HepG2 (cell line): Measurements from ENCODE around the gene UBE4A. TPM values are rescaled to one million over a fixed set of nuclear protein-coding genes. Genes with fewer than 3 reads are reported as not detected.
A peak's percentile ranks its signal among the peaks of the same experiment; 100 is the strongest.

Experiments used
- ASH2L ChIP-seq: fragments of 300-600, 200-600 bp; sonication (generic); IDR thresholded peaks from 2 replicates; pipeline ENCODE4 v1.7.0; 2017; ENCODE audit warnings: low read depth, mild to moderate bottlenecking, moderate library complexity, mixed read lengths, low read length; ENCODE audit not compliant: insufficient read length
- ATM ChIP-seq: fragments of 450-650 bp; IDR thresholded peaks from 2 replicates; pipeline ENCODE4 v1.7.1; 2017; ENCODE audit warnings: mild to moderate bottlenecking, borderline replicate concordance
- CERS6 ChIP-seq: sonication (generic); formaldehyde crosslinking; IDR thresholded peaks from 2 replicates; pipeline ENCODE4 v1.5.0; 2020; ENCODE audit warnings: missing genetic modification reagents
- ERF ChIP-seq: IDR thresholded peaks from 2 replicates; pipeline ENCODE4 v1.6.1; 2018; ENCODE audit warnings: missing biosample characterization, missing genetic modification reagents
- HNRNPLL ChIP-seq: fragments of 200-400 bp; formaldehyde crosslinking; IDR thresholded peaks from 2 replicates; pipeline ENCODE4 v1.6.1; 2017; ENCODE audit warnings: mild to moderate bottlenecking, low read depth, low read length; ENCODE audit not compliant: poor library complexity, severe bottlenecking
- NCOR1 ChIP-seq: fragments of 200-600 bp; sonication (generic); IDR thresholded peaks from 2 replicates; pipeline ENCODE4 v1.7.0; 2017; ENCODE audit warnings: antibody characterized with exemption, low read length, borderline replicate concordance
- RAD21 ChIP-seq: fragments of 450-650 bp; formaldehyde crosslinking; IDR thresholded peaks from 2 replicates; pipeline ENCODE4 v1.5.0; 2020; ENCODE audit warnings: mild to moderate bottlenecking
- SP140L ChIP-seq: sonication (generic); formaldehyde crosslinking; IDR thresholded peaks from 2 replicates; pipeline ENCODE4 v1.4.0; 2020; ENCODE audit warnings: missing genetic modification reagents, borderline replicate concordance
- SP5 ChIP-seq: IDR thresholded peaks from 2 replicates; pipeline ENCODE4 v1.6.1; 2016; ENCODE audit warnings: low read depth, borderline replicate concordance
- SPEN ChIP-seq: sonication (generic); formaldehyde crosslinking; IDR thresholded peaks from 2 replicates; pipeline ENCODE4 v1.5.1; 2020; ENCODE audit warnings: low read depth, mild to moderate bottlenecking, missing genetic modification reagents
- ZFP62 ChIP-seq: sonication (generic); formaldehyde crosslinking; IDR thresholded peaks from 2 replicates; pipeline ENCODE4 v1.4.0; 2020; ENCODE audit warnings: missing genetic modification reagents
- ZMYM3 ChIP-seq: sonication (generic); formaldehyde crosslinking; IDR thresholded peaks from 2 replicates; pipeline ENCODE4 v1.5.1; 2020; ENCODE audit warnings: mild to moderate bottlenecking, missing genetic modification reagents
- ZNF230 ChIP-seq: sonication (generic); formaldehyde crosslinking; IDR thresholded peaks from 2 replicates; pipeline ENCODE4 v1.4.0; 2020; ENCODE audit warnings: mild to moderate bottlenecking, missing genetic modification reagents
- ZNF343 ChIP-seq: sonication (generic); formaldehyde crosslinking; IDR thresholded peaks from 2 replicates; pipeline ENCODE4 v1.4.0; 2020; ENCODE audit warnings: mild to moderate bottlenecking, missing genetic modification reagents
- ZNF691 ChIP-seq: sonication (generic); formaldehyde crosslinking; IDR thresholded peaks from 2 replicates; pipeline ENCODE4 v1.4.0; 2020; ENCODE audit warnings: missing genetic modification reagents, low read depth, mild to moderate bottlenecking, borderline replicate concordance
- ZNF740 ChIP-seq: sonication (generic); formaldehyde crosslinking; IDR thresholded peaks from 2 replicates; pipeline ENCODE4 v1.4.0; 2020; ENCODE audit warnings: missing genetic modification reagents
- ZNF766 ChIP-seq: sonication (generic); formaldehyde crosslinking; IDR thresholded peaks from 2 replicates; pipeline ENCODE4 v1.5.0; 2020; ENCODE audit warnings: missing genetic modification reagents, borderline replicate concordance
- polyA plus RNA-seq, 8 experiments: library from polyadenylated mRNA; depleted of rRNA in 3 of 8; stranded (reverse) in 7 of 8; unstranded in 1 of 8; fragments of >200 nt; fragmentation: Illumina TruSeq in 4 of 8; extraction: Trizol in 4 of 8; gene quantifications; 2 replicates each; pipeline versions ENCODE4 v1.2.1 to v1.2.3, GENCODE V29; 2011 to 2016; ENCODE audit warnings: low read depth in 4 of 8, missing spikeins in 1 of 8, mixed read lengths in 1 of 8; ENCODE audit not compliant: insufficient read depth in 1 of 8
- total RNA-seq, 5 experiments: library from RNA; depleted of rRNA; stranded (reverse); fragments of >200 nt; fragmentation: Illumina TruSeq; extraction: Trizol; gene quantifications; 2 replicates each; pipeline ENCODE4 v1.2.3, GENCODE V29; 2016; ENCODE audit warnings: low read depth in 1 of 5
- TF ChIP-seq, protein P1 (sequence below): sonication (generic); formaldehyde crosslinking; IDR thresholded peaks from 2 replicates; pipeline ENCODE4 v1.4.0; 2020; ENCODE audit warnings: missing genetic modification reagents, borderline replicate concordance
- TF ChIP-seq, protein P2 (sequence below): IDR thresholded peaks from 2 replicates; pipeline ENCODE4 v1.6.1; 2016; ENCODE audit warnings: missing compliant biosample characterization, missing genetic modification reagents, borderline replicate concordance
- TF ChIP-seq, protein P3 (sequence below): sonication (generic); formaldehyde crosslinking; IDR thresholded peaks from 2 replicates; pipeline ENCODE4 v1.4.0; 2020; ENCODE audit warnings: missing genetic modification reagents
- TF ChIP-seq, protein P4 (sequence below): sonication (generic); formaldehyde crosslinking; IDR thresholded peaks from 2 replicates; pipeline ENCODE4 v1.4.0; 2020; ENCODE audit warnings: missing genetic modification reagents; ENCODE audit errors: not compliant biosample characterization
- TF ChIP-seq, protein P5 (sequence below): IDR thresholded peaks from 2 replicates; pipeline ENCODE4 v1.6.1; 2016; ENCODE audit warnings: low read depth, borderline replicate concordance

UBE4A gene
- total and polyA plus RNA-seq, 2 of the 13 experiments (the other 11 are each of a cell fraction or from before 2014, with no cell fraction given): 15.1 to 32.7 TPM

- TF ChIP-seq ZNF740 (CRISPR knock-in tag) (no peak), HNRNPLL (peak; percentile 83), ZNF766 (CRISPR knock-in tag) (no peak), CERS6 (CRISPR knock-in tag) (no peak; the same call in 1 of the 2 replicates), ERF (CRISPR knock-in tag) (no peak), RAD21 (CRISPR knock-in tag) (no peak), ZNF230 (CRISPR knock-in tag) (peak; percentile 56; the same call in 1 of the 2 replicates), SP140L (CRISPR knock-in tag) (no peak), ZFP62 (no peak), ASH2L (peak; percentile 97), ATM (no peak), ZNF343 (CRISPR knock-in tag) (no peak), ZMYM3 (no peak), NCOR1 (no peak; the same call in 1 of the 2 replicates), ZNF691 (CRISPR knock-in tag) (no peak; the same call in 1 of the 2 replicates), SP5 (no peak), SPEN (CRISPR knock-in tag) (peak; percentile 83)
- TF ChIP-seq, protein P1, sequence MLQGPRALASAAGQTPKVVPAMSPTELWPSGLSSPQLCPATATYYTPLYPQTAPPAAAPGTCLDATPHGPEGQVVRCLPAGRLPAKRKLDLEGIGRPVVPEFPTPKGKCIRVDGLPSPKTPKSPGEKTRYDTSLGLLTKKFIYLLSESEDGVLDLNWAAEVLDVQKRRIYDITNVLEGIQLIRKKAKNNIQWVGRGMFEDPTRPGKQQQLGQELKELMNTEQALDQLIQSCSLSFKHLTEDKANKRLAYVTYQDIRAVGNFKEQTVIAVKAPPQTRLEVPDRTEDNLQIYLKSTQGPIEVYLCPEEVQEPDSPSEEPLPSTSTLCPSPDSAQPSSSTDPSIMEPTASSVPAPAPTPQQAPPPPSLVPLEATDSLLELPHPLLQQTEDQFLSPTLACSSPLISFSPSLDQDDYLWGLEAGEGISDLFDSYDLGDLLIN (CRISPR knock-in tag): 0 out of 2 replicates have a peak, but pooled peaks have one; percentile 7
- TF ChIP-seq, protein P2, sequence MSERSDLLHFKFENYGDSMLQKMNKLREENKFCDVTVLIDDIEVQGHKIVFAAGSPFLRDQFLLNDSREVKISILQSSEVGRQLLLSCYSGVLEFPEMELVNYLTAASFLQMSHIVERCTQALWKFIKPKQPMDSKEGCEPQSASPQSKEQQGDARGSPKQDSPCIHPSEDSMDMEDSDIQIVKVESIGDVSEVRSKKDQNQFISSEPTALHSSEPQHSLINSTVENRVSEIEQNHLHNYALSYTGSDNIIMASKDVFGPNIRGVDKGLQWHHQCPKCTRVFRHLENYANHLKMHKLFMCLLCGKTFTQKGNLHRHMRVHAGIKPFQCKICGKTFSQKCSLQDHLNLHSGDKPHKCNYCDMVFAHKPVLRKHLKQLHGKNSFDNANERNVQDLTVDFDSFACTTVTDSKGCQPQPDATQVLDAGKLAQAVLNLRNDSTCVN (CRISPR knock-in tag): no peak
- TF ChIP-seq, protein P3, sequence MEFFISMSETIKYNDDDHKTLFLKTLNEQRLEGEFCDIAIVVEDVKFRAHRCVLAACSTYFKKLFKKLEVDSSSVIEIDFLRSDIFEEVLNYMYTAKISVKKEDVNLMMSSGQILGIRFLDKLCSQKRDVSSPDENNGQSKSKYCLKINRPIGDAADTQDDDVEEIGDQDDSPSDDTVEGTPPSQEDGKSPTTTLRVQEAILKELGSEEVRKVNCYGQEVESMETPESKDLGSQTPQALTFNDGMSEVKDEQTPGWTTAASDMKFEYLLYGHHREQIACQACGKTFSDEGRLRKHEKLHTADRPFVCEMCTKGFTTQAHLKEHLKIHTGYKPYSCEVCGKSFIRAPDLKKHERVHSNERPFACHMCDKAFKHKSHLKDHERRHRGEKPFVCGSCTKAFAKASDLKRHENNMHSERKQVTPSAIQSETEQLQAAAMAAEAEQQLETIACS (CRISPR knock-in tag): no peak
- TF ChIP-seq, protein P4, sequence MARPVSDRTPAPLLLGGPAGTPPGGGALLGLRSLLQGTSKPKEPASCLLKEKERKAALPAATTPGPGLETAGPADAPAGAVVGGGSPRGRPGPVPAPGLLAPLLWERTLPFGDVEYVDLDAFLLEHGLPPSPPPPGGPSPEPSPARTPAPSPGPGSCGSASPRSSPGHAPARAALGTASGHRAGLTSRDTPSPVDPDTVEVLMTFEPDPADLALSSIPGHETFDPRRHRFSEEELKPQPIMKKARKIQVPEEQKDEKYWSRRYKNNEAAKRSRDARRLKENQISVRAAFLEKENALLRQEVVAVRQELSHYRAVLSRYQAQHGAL: no peak
- TF ChIP-seq, protein P5, sequence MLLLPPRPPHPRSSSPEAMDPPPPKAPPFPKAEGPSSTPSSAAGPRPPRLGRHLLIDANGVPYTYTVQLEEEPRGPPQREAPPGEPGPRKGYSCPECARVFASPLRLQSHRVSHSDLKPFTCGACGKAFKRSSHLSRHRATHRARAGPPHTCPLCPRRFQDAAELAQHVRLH: peak; percentile 24; the same call in 1 of the 2 replicates
Measured at GRCh38 chr11:118401151-118401879, 41.9 kb downstream of the UBE4A start, which contains the start of gene ATP5MG (continued).
